GM21390 (cell line): Measurements from ENCODE around the gene HTRA1.

Experiments used
- ATAC-seq: cut with Tn5 transposase; IDR thresholded peaks from one replicate; pipeline ENCODE4 v1.9.1; 2021; ENCODE audit not compliant: unreplicated experiment

The HTRA1 gene

DNA sequence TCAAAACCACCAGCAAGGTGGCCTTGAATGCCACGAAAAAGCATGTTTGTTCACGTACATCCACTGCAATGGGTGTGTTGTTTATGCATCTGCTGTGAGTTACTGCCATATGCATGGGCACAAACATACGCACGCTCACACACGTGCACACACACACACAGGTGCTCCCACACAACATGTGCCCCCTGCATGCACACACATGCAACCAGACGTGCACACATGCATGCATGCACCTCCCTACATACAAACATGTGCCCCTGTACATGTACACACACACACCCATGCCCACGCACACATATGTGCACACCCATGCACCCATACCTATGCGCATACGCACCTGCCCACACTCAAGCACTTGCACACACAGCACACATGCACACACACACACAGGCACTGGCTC, 89.1 kb downstream of the HTRA1 start:
- ATAC-seq: no peak

- ATAC-seq: no peak
Observed at GRCh38 chr10:122550983-122551382, 89.6 kb downstream of the HTRA1 start.

DNA sequence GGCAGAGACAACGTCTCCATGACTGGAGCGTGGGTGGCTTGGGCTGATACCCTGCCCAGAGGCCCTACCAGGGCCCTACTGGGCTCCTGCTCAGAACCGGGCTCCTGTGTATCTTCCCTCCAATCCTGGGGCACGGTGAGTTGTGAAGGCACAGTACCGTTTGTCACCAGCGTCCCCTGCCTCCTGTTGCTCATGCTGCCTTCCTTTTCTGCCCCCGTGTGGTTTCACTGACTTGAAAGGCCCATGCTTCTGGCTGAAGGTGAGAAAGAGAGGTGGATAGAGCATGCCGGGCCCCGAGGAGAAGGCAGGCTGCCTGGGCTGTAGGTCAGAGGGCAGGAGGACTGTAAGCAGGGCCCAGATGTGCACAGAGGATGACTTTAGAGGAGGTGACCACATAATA, 90.1 kb downstream of the HTRA1 start:
- ATAC-seq: no peak

GRCh38 chr10:122553341-122553740, 92.0 kb downstream of the HTRA1 start:
- no peak for ATAC-seq

DNA sequence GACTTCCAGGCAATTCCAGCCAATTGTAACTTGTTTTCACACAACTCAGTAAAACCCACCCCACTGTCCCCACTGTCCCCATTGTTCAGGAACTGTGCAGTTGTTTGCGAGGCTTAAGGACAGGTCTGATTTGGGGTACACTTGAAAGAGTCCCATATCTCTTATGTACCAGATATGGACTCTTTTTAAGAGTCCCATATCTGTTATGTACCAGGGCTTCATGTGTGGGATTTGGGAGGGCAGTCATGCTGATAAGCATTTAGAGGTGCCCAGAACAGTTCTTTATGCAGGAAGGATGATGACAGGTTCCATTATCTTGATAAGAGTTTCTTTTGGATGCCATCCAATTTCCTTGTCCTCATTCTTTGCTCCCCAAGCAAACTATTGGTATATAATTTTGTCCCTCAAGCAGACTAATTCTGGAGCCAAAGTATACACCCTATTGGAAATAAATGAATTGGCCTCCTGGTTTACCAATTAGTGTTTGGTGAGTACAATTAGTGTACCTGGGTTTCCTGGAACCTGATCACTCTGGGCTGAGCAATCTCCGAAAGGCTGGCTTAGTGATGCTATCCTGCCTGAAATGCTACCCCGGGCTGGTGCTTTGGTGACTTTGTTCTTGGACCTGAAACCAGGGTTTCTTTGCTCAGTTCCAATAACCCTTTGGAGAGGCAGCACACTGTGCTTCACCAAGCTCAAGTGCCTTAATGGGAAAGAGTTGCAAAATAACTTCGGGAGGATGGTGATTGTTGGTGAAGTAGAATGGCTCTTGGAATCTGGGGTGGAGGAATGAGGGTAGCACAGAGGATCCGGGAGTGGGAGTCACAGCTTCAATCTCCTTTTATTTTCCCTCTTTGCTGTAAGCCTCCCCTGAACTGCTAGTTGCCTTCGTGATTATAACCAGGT, 93.0 kb downstream of the HTRA1 start:
- ATAC-seq: no peak

DNA sequence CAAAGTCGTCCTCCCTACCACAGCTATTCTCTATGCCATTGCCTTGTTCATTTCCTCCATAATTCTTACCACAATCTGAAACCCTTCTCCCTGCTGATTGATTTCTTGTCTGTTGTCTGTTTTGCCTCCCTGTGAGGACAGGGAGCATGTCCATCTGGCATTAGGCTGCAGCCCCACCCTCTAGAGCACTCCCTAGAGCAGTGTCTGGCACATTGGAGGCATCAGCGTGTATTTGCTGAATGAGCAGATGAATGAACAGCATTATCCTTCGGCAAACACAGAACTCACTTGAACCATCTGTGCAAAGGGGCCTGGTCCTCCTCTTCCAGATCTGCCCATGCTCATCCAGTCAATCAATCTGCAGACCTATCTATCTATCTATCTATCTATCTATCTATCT, 94.1 kb downstream of the HTRA1 start:
- ATAC-seq: no peak

DNA sequence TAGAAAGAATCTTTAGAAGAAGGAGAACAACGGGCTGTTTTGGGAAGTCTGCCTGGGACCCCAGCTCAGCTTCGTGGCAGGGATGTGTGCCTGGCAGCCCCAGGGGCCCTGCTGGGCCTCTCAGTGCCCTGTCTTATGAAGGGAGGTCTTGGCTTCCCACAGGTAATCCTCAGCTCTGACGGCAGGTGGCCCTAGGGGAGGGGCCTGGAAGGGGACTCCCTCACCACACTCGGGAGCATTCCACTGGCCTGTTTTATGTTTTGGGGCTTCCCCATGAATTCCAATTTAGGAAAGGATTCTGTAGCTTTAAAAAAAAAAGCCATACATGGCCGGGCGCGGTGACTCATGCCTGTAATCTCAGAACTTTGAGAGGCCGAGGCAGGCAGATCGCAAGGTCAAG, 96.2 kb downstream of the HTRA1 start:
- ATAC-seq: no peak

- ATAC-seq: no peak
Observed at GRCh38 chr10:122558452-122558851, 97.1 kb downstream of the HTRA1 start.

- no peak for ATAC-seq
Observed at GRCh38 chr10:122559228-122559627, 97.9 kb downstream of the HTRA1 start.

DNA sequence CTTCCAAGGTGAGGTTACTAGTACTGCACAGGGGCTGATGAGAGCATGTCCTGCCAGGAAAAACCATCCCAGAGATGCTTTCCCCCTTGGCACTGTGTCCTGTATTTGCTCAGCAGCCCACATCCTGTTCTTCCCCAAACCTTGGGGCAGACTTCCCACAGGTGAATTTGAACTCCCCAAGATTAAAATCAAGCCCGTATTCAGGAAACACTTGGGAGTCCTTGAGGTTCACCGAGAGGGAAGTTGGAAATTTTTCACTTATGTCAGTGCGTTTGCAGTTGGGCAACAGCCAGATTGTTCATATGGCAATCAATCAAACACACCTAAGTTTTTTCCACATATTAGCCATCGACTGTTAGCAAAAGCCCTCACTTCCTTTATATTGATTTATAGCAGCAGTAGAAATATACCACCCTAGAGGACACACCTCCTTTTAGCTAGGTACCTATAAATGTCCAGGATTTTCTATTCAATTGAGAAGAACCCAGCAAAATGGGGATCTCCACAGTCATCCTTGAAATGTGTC, 99.0 kb downstream of the HTRA1 start, which contains the start of gene DMBT1:
Gene DMBT1, plus strand, starts transcription at position 476 of the 526 bp plus-strand sequence. Its CDS starts 17 bp downstream, at position 493.
- ATAC-seq: no peak

DNA sequence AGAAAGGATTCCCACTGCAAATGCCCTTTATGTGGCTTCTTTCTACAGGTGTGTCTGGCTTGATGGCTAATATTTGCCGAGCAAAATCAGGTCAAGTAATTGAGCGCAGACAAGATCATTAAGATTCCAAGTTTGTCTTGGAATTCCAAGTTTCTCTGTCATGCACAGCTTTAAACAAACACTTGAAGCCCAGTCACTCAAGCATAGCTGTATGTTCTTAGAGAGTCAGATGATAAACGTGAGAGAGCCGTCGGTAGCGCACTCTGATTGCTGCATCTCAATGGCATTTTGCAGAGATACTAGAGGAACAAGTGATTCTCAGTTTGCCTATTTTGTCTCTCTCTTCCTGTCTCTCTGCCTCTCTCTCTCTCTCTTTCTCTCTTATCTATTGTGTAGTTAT, 99.9 kb downstream of the HTRA1 start:
- ATAC-seq: no peak

- no peak for ATAC-seq
Observed at GRCh38 chr10:122561792-122562191, 100.4 kb downstream of the HTRA1 start.
